BJ (cell line): ENCODE measurements around the gene ATP5PD. TPM values are rescaled to one million over a fixed set of nuclear protein-coding genes. Genes with fewer than 3 reads are reported as not detected.
"Not testable (repeated sequence)": the region's sequence is repeated elsewhere in the genome, so short reads cannot be mapped to it uniquely, and the experiment has no call there.

ENCODE experiments used
- CTCF ChIA-PET: fragments of 350-600 bp; formaldehyde crosslinking; extraction: SDS; loops from one replicate; lab custom pipeline; 2021; ENCODE audit warnings: antibody characterized with exemption, inconsistent platforms; lab: Yijun Ruan, JAX
- POLR2A ChIA-PET: fragments of 300-600 bp; sonication (Branson Sonifier 250); formaldehyde crosslinking; extraction: SDS; loops from one replicate; lab custom pipeline; 2021; ENCODE audit warnings: antibody characterized with exemption; lab: Charles Lee
- DNase-seq: peaks from one replicate; pipeline ENCODE4 v3.0.0-alpha.2; 2011; ENCODE audit warnings: low read depth
- H3K27me3 ChIP-seq: 2 replicates; pipeline ENCODE4 v1.6.0; 2011; ENCODE audit warnings: low read length; ENCODE audit not compliant: control insufficient read depth, insufficient read depth
- H3K36me3 ChIP-seq: 2 replicates; pipeline ENCODE4 v1.5.1; 2011; ENCODE audit warnings: low read length; ENCODE audit not compliant: control insufficient read depth, insufficient read depth
- H3K4me3 ChIP-seq: 2 replicates; pipeline ENCODE4 v1.5.1; 2011; ENCODE audit warnings: low read depth, mild to moderate bottlenecking, control low read depth, low read length
- CTCF ChIP-seq: IDR thresholded peaks from 2 replicates; pipeline ENCODE4 v1.5.1; 2011; ENCODE audit warnings: low read depth, mild to moderate bottlenecking, control low read depth, inconsistent platforms, low read length, moderate library complexity; ENCODE audit not compliant: insufficient read depth
- polyA plus RNA-seq: library from polyadenylated mRNA; depleted of rRNA; stranded (reverse); fragments of >200 nt; gene quantifications from 2 replicates; pipeline ENCODE4 v1.2.3, GENCODE V29; 2011

The ATP5PD gene
- polyA plus RNA-seq, 1 experiment, result 160 TPM

- Histone ChIP-seq H3K4me3 (no peak overlapping the region), H3K36me3 (peaks cover 4% of the 10 kb centered on the region; the same call in 1 of the 2 replicates), H3K27me3 (no peaks in the 10 kb centered on the region)
- DNase-seq, result no peak
- CTCF ChIA-PET, result interaction anchor here (0.7 to 3.6 kb wide), 5 partner anchors 10 to 152 kb away, joined by 3 to 17 read pairs (median 7); partner anchors contain the start of gene CDR2L
- no peak for TF ChIP-seq CTCF
- POLR2A ChIA-PET, result no interaction called here
Measured at GRCh38 chr17:75049706-75050105, 2.9 kb upstream of the ATP5PD start.

GRCh38 chr17:75049057-75049456, 2.3 kb upstream of the ATP5PD start:
- CTCF ChIA-PET, result interaction anchor here (0.7 to 3.6 kb wide), 10 partner anchors 11 to 161 kb away, joined by 3 to 17 read pairs (median 4); partner anchors contain the start of gene CDR2L
- POLR2A ChIA-PET, result interaction anchor here (1.2 kb wide), 1 partner anchor 14 kb away, joined by 3 read pairs; no protein-coding TSS in a partner anchor

GRCh38 chr17:75048249-75048878, 1.6 kb upstream of the ATP5PD start:
- Histone ChIP-seq H3K36me3 (peaks cover 1% of the 10 kb centered on the region; the same call in 1 of the 2 replicates), H3K4me3 (peak overlapping the region; percentile 100), H3K27me3 (no peaks in the 10 kb centered on the region)
- ChIA-PET POLR2A (interaction anchor here (1.2 kb wide), 1 partner anchor 13 kb away, joined by 3 read pairs; no protein-coding TSS in a partner anchor), CTCF (interaction anchor here (0.7 to 3.6 kb wide), 12 partner anchors 8 to 162 kb away, joined by 3 to 17 read pairs (median 4); partner anchors contain the start of genes CDR2L and NT5C)
- TF ChIP-seq CTCF, result no peak
- DNase-seq, result no peak

More at GRCh38 chr17:75049057-75049456, 2.3 kb upstream of the ATP5PD start:
- DNase-seq, result no peak
- no peak for TF ChIP-seq CTCF
- Histone ChIP-seq H3K27me3 (no peaks in the 10 kb centered on the region), H3K4me3 (no peak overlapping the region), H3K36me3 (peaks cover 3% of the 10 kb centered on the region; the same call in 1 of the 2 replicates)

GRCh38 chr17:75047398-75048098, 779 bp upstream of the ATP5PD start:
- no peaks in the 10 kb centered on the region for H3K27me3 ChIP-seq
- ChIA-PET CTCF (interaction anchor here (0.6 to 3.6 kb wide), 8 partner anchors 9 to 89 kb away, joined by 3 to 17 read pairs (median 6); partner anchors contain the start of gene NT5C), POLR2A (interaction anchor here (1.2 kb wide), 1 partner anchor 12 kb away, joined by 3 read pairs; no protein-coding TSS in a partner anchor)
- H3K36me3 ChIP-seq, result peaks cover 1% of the 10 kb centered on the region; the same call in 1 of the 2 replicates
- H3K4me3 ChIP-seq, result peak overlapping the region; percentile 100
- no peak for DNase-seq
- no peak for TF ChIP-seq CTCF

- CTCF ChIA-PET, result interaction anchor here (1.2 to 2.0 kb wide), 2 partner anchors 84 to 88 kb away, joined by 4 to 6 read pairs; no protein-coding TSS in a partner anchor
- DNase-seq, H3K27me3 ChIP-seq, POLR2A ChIA-PET, H3K36me3 ChIP-seq: not testable (repeated sequence)
- H3K4me3 ChIP-seq, result peak overlapping the region; percentile 100
Measured at GRCh38 chr17:75045946-75046406, 793 bp downstream of the ATP5PD start.
